CD4-positive, alpha-beta T cell treated with Interleukin-2 at 100 ng/mL for 4 hours (primary cell): ENCODE data around the gene PDLIM3.
"Not testable (repeated sequence)": the region's sequence is repeated elsewhere in the genome, so short reads cannot be mapped to it uniquely, and the experiment has no call there.

ENCODE experiments used
- DNase-seq: peaks from one replicate; pipeline ENCODE4 v3.0.0-alpha.2; 2020; ENCODE audit warnings: low spot score

PDLIM3 gene, protein sequence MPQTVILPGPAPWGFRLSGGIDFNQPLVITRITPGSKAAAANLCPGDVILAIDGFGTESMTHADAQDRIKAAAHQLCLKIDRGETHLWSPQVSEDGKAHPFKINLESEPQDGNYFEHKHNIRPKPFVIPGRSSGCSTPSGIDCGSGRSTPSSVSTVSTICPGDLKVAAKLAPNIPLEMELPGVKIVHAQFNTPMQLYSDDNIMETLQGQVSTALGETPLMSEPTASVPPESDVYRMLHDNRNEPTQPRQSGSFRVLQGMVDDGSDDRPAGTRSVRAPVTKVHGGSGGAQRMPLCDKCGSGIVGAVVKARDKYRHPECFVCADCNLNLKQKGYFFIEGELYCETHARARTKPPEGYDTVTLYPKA

DNA sequence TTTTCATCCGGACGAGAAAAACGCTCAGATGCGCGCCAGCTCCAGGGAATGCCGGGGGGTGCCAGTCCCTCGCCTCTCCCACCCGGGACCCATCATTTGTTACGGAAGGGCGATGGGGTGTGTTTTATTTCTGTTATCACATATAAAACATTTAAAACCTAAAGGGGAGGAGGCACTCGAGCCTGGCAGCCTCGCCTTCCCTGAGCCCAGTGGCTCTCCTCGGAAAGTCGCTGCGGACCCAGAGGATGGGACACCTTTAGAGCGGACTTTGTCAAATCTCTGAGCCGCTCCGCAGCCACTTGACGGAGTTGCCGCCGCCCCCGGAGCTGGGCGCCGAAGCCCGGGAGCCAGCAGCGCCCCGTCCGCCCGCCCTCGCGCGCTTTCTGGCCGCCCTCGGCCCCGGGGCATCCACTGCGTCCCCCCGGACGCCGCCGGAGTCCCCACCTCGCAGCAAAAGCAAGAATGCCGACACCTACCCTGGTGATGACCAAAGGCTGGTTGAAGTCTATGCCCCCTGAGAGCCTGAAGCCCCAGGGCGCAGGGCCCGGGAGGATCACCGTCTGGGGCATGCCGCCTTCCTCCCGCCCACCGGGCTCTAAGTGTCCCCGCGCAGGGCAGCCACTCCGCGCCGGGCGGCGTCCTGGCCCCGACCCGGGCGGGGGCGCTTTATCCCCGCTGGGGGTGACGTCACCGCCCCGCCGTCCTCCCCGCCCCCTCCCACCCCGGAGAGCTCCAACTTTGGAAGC lies at the start of gene PDLIM3:
TSS of gene PDLIM3 (minus strand) at position 642 of the 746 bp plus-strand sequence. CDS start at position 569, 73 bp downstream.
- no peak for DNase-seq

DNA sequence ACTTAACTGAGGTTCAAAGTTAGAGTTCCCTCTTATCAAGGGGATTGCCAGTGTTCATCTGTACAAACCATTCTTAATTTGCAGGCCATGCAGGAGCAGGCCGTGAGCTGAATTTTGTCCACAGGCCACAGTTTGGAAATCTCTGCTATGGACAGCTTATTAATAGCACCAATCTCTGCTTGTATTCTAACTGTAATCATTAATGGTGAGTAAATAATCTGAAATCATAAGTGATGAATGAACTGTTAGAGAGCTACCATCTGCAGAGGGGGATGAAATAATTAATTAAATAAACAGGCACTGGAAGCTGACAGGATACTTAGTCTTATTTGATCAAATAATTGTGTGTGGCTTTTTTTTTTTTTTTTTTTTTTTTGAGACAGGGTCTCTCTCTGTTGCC lies 48.5 kb upstream of the PDLIM3 start:
- no peak for DNase-seq

DNA sequence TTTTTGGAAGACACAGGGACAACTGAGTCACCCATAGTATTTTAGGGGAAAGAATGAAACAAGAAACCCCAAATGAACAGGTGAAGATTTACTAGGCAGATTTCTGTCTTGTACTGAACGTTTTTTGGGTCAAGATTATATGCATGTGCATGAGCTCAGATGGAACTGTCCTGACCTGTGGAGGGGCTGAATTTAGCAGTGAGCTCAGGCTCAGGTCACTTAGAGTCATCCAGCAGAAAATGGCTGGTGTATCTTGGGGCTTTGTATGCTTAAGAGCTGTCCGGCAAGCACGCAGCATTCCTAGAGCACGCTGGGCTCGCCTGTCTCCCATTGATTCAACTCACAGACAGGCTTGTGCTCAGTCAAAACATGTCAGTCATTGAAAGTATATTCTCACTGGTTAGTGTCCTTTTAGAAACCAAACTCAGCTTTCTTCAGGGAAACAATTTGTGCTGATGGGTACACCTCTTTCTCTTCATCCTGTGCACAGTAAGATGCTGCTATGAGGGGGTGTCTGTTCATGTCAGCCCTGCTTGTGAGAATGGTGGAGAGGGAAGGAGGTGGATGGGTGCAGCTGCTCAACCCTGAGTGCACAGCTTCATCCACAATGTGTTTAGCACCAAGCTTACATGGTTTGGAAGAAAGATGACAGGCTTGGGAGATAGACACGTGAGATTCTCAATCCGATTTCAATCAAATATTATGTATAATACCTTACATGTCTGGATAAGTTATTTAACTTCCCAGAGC lies 47.5 kb upstream of the PDLIM3 start:
- DNase-seq: no peak

DNA sequence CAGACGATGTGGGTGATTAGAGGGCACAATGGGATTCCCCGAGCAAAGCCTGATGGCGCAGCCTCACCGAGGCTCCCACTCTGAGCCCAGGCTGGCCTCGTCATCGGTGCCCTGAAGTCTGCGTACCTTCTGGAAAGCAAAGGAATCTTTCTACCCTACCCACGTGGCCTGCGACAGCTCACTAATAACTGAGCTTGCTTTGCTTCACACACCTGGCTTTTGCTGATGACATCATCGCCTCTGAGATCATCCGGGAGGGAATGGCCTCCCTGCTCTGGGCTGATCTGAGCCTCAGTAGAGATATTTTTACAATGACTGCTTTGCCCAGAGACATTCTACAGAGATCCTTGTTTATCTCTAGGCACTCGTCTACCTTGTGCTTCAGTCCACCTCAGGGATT lies 45.4 kb upstream of the PDLIM3 start:
- no peak for DNase-seq

DNA sequence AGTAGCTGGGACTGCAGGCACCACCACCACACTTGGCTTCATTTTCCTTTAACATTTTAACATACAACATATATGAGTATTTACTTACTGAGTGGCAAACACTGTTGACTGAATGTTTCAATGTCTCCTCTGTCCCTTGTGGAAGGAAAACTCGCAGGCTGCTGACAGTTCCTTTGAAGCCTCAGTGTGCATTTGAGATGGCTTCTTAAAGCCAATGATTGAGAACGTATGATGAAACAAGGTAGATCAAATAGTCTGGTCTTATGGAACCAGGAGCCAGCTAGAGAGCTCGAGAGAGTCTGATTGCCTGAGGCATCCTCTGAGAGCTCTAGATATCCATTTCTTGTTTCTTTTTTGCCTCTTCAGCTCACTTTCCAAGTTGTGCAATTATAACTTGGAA lies 43.0 kb upstream of the PDLIM3 start:
- no peak for DNase-seq

DNA sequence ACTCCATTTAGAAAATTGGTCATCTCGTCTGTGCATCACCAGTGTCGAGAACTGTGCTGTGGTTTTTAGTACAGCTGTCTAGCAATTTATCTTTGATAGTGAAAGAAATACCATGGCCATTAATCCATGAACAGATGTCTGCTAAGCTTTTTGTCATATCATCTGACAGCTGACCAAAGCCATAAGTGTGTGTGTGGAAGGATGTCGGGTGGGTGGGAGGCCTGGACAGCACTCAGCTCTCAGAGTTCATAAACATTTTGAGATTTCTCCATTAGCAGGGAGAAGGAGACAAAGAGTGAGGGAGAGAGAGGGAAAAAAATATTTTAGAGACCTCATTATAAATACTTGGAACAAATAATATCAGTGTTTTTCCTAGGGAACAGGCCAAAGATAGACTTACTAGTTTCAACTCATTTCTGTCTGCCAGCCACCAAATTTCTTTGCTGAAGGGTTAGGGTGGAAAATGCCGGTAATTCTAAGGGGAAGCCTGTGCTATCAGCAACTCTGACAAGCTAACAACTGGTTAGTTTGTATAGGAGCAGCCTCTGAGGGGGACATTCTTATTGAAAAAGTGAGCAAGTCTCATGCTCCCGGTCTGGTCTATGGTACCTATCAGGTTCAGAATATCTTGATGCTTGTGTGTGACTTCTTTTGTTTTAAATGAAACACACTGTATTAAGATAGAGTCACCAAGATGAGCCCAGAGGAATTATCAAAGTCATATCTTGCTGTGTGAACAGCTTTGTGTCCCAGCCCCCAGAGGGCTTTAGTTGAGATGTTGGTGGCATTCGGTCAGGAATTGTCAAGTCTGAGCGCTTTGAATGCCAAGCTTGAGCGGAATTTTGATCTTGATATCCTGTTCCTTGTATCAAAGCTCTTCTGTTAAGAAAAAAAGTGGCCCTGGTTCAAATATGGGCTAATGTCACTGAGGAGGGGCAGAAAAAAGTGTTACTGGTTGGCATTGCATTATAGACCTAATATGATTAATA lies 41.9 kb upstream of the PDLIM3 start:
- no peak for DNase-seq

DNA sequence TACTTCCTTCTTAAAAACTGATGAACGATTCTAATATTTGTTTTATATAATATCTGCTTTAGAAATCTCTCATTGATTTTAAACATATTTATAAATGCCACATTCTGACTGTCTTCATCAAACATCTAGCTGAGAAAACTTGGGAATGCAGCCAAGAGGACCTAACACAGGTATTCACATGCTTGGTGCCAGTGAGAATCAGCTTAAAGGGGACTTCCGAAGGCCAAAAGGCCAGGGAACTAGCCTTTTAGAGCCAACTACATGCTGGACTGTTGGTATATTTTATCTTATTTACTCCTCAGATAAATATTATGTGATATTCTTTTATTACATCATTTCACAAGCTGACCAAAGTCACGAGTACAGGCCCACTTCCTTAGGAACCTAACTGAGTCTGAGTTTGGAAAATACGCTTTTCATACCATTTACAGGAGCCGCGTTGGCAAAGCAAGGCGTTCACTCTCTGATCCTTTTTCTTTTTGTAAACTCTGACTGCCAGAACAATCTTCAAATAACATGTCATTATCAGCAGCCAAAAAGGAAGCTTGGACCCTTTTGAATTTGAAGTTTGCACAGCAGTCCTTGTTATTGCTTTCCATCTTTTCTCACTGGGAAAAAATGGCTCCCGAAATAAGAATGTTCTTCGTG lies 41.1 kb upstream of the PDLIM3 start:
- DNase-seq: no peak

DNA sequence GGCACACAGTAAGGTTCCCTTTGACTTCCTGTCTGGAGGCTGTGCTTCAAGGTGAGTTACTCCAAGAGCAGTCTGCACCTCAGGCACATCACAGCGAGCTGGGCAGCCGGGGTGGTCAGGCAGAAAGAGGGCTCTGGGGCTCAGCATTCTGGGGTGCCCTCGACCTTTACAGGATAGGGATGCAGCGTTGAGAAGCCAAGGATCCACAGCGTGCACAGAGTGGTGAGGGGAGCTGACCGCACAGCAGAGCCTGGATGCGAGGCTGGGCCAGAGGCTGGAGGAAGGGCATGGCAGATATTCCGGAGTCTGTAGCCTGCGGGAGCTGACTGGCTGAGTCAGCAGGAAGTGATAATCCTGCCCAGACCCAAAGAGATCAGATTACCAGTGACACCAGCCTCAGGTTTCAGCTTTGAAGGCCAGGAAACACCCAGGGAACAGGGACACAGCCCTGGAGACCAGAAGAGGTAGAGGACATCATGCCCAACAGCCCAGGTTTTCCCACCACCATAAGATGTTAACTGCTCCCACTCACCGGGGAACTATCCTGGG lies 38.4 kb upstream of the PDLIM3 start:
- DNase-seq: no peak

DNA sequence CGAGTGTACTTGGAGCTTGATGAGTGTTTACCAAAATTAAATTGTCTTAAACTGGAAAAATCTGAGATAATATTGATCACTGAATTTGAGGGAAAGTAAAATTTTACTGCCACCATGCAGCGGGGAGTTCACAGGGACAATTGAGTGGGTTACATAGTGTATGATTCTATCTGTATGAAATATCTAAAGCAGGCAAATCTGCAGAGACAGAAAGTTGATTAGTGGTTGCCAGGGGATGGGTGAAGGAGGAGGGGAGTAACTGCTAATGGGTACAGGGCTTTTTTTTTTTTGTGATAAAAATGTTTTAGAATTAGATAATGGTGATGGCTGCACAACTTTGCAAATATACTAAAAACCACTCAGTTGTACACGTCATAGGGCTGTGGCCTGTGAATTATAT lies 35.4 kb upstream of the PDLIM3 start:
- no peak for DNase-seq

DNA sequence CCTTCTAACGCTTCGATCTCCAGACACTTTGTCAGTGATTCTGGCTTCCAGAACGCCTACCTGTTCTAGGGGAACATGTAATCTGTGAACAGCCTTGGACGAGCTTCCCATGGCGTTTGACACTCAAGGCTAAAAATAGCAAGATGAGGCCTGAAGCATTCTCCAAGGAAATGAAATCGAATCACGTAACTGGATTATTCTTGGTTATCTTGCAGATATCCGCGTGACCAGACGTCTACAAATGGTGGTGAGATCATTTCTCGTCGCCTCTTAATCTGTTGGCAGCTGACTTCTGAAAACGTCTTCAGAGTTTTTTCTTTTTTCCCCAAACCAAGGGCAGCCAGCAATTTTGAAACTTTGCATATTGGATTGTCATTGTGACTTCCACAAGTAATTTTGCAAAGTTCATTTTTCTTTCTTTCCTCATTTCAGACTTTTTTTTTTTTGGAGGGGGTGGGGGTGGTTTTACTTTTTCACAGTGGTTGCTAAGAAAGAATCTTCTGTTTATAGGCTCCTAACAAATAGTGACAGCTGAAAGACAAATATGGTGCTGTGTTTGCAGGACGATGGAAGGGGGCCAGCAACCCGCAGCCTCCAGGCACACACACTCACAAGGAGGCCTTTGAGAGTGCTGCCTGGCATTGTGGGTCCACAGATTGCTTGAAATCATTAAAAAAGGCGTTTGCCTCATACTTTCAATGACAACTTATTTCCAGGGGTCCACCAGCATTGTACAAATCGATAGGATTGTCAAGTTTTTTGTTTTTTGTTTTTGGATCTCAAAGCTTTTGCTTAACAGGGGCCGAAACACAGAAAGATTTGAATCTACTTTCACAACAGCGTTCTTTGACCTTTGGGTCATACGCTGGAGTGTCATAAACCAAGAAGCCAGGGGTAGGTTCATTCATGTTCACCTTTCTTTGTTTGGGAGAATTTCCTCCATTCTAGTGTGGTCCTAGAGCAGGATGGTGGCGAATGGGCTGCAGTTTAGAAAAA lies 32.4 kb upstream of the PDLIM3 start:
- DNase-seq: no peak

DNA sequence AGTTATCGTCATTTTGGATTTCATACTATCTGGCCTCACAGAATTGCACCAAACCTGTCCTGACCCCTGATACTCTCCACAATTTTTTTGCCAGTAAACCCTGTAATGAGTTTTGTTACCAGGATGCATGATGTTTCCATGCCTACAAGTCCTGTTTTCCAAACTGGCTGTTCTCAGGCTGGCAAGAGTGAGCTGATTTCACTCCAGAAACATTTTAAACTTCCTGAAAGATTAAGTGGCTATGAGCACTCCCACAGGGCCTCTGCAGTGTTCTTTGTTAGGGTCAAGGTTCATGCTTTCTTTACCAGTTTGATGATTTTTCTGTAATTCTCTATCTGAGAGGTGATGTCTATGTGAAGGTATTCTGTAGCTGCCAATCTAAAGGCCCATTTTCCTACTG lies 31.7 kb upstream of the PDLIM3 start:
- DNase-seq: no peak

DNA sequence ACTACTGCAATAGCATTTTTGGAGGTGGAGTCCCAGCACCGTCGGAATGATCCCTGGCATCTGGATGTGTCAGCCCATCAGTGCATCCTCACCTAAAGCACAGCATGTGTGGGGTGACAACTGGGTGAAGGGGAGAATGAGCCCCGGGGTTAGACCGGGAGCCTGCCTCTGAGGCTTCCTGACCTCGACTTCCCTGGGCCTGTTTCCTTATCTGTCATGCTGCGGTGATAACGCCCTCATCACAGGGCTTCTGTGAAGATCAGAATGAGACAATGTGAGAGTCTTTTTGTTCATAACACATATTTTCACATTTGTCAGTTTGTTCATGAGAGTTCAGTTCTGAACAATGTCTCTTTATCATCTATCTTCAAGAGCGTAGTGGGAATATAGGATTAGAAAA lies 31.1 kb upstream of the PDLIM3 start:
- no peak for DNase-seq

DNA sequence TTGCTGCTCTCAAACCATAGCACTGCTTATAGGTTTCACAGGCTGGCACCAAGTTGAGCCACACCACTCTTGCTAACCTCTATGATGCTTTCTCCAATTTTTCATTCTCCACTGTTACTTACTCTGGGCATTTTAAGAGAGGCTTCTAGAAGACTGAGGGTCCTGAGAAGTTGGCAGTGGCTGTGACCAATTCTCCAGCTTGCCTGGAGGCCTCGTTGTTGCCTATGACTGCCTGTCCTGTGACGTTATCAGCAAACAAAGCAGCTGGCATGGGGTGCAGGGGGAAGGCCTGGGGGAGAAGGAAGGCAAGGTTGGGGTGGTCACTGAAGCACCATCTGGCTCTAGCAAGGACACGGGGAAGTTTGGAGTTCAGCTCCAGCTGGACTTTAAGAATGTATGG lies 30.4 kb upstream of the PDLIM3 start:
- DNase-seq: no peak

DNA sequence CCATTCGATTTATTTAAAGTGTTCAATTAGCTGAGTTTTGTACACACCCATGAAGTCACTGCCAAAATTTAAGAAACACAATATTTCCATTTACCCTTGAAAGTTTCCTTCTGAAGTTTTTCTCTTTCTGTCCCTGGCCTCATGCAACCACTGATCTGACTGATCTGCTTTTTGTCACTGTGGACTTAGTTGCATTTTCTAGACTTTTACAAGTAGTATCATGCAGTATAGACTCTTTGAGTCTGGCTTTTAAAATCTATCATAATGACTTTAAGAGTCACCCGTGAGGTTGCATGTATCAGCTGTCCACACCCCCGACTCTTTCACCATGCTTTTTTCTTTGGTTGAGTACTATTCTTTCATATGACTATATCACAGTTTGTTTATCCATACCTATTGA lies 29.0 kb upstream of the PDLIM3 start:
- DNase-seq: no peak

DNA sequence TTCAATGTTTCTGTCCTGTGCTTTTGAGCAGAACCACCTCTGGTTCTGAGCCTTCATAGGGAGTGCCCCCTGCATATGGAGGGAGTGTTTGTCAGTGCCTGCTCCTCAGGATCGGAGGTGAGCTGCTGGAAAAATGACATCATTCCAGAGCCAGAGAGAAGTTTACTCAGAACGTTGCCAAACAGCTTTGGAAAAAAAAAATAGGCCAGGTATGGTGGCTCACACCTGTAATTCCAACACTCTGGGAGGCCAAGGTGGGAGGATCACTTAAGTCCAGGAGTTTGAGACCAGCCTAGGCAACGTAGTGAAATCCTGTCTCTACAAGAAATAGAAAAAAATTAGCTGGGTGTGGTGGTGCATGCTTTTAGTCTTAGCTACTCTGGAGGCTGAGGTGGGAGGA lies 27.2 kb upstream of the PDLIM3 start:
- DNase-seq: no peak

DNA sequence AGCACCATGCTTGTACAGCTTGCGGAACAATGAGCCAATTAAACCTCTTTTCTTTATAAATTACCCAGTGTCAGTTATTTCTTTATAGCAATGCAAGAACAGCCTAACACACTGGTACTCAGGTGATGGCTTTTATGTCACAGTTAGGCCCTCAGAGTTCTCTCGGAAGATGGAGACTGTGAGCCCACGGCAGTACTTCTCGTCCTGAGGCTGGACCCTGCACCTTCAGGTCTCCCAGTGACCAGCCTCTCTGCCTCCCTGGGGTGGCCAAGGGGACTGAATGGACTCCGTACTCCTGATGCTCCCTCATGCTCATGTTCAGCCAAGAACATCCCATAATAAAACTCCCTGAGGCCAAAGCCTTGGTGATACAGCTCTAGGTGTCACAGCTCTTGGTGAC lies 25.0 kb upstream of the PDLIM3 start:
- DNase-seq: no peak

DNA sequence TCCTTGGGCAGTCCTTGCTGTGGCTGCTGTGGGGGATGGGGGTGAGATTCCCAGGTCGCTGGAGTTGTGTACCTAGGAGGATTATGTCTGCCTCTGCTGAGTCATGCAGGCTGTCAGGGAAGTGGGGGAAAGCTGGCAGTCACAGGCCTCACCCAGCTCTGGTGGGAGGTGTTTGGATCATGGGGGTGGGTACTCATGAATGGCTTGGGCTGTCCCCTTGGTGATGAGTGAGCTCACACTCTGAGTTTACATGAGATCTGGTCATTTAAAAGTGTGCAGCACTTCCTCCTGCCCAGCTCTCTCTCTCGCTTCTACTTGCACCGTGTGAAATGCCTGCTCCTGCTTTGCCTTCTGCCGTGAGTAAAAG lies 24.6 kb upstream of the PDLIM3 start:
- no peak for DNase-seq

DNA sequence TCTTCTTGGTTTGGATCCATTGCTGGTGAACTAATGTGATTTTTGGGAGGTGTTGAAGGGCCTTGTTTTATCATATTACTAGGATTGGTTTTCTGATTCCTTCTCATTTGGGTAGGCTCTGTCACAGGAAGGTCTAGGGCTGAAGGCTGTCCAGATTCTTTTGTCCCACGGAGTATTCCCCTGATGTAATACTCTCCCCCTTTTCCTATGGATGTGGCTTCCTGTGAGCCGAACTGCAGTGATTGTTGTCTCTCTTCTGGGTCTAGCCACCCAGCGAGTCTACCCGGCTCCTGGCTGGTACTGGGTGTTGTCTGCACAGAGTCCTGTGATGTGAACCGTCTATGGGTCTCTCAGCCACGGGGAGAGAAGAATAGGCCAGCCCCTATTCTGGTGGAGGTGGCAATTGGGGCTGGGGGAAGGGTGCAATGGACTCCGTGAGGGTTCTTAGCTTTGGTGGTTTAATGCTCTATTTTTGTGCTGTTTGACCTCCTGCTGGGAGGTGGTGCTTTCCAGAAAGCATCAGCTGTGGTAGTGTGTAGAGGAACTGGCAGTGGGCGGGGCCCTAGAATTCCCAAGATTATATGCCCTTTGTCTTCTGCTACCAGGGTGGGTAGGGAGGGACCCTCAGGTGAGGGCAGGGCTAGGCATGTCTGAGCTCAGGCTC lies 24.1 kb upstream of the PDLIM3 start:
- DNase-seq: not testable (repeated sequence)
